PC-3 (cell line): ENCODE measurements around the gene UCKL1. TPM values are rescaled to one million over a fixed set of nuclear protein-coding genes. Genes with fewer than 3 reads are reported as not detected.

ENCODE experiments used
- ATAC-seq: fragments of 200-7000 bp; cut with Tn5 transposase; 2 replicates; pipeline ENCODE4 v1.9.1; 2020; ENCODE audit warnings: mild to moderate bottlenecking, moderate library complexity
- BruUV-seq: library from RNA; stranded (reverse); fragments of 400-500 nt; replicated peaks from 2 replicates; lab custom pipeline; 2021; lab: Mats Ljungman, UMichigan
- CTCF ChIA-PET: fragments of 300-600 bp; sonication (Branson Sonifier 250); formaldehyde crosslinking; loops from one replicate; lab custom pipeline; 2022; ENCODE audit warnings: antibody characterized with exemption; lab: Charles Lee
- POLR2A ChIA-PET: fragments of 300-600 bp; sonication (Branson Sonifier 250); formaldehyde crosslinking; loops from one replicate; lab custom pipeline; 2022; ENCODE audit warnings: antibody characterized with exemption; ENCODE audit not compliant: unreplicated experiment; lab: Charles Lee
- DNase-seq: peaks from one replicate; pipeline ENCODE4 v3.0.0-alpha.2; 2015
- H2AFZ ChIP-seq: fragments of 300-600 bp; sonication (generic); 2 replicates; pipeline ENCODE4 v1.6.0; 2016; ENCODE audit warnings: antibody characterized with exemption, low read length
- H3F3A ChIP-seq: fragments of 300-600 bp; sonication (generic); one replicate; pipeline ENCODE4 v1.6.0; 2017; ENCODE audit warnings: antibody characterized with exemption, low read length, control low read depth, mild to moderate bottlenecking; ENCODE audit not compliant: unreplicated experiment
- H3K27ac ChIP-seq: fragments of 300-600 bp; sonication (generic); 2 replicates; pipeline ENCODE4 v1.5.1; 2016; ENCODE audit warnings: mild to moderate bottlenecking, low read length
- H3K27me3 ChIP-seq: fragments of 300-600 bp; sonication (generic); 2 replicates; pipeline ENCODE4 v1.6.1; 2016; ENCODE audit warnings: low read length, mixed read lengths
- H3K36me3 ChIP-seq: fragments of 300-600 bp; sonication (generic); 2 replicates; pipeline ENCODE4 v1.6.1; 2016; ENCODE audit warnings: low read depth, mixed run types, low read length, mixed read lengths
- H3K4me1 ChIP-seq: fragments of 300-600 bp; sonication (generic); 2 replicates; pipeline ENCODE4 v1.5.1; 2016; ENCODE audit warnings: low read length; ENCODE audit not compliant: insufficient read depth
- H3K4me2 ChIP-seq: fragments of 300-600 bp; sonication (generic); 2 replicates; pipeline ENCODE4 v1.6.0; 2016; ENCODE audit warnings: low read length
- H3K4me3 ChIP-seq: fragments of 300-600 bp; sonication (generic); 2 replicates; pipeline ENCODE4 v1.5.1; 2016; ENCODE audit warnings: mild to moderate bottlenecking, low read length, mixed read lengths
- H3K79me2 ChIP-seq: fragments of 300-600 bp; sonication (generic); 2 replicates; pipeline ENCODE4 v1.6.1; 2017; ENCODE audit warnings: low read length, mixed read lengths
- H3K9ac ChIP-seq: fragments of 300-600 bp; sonication (generic); 2 replicates; pipeline ENCODE4 v1.6.0; 2016; ENCODE audit warnings: mild to moderate bottlenecking, low read length
- H3K9me2 ChIP-seq: fragments of 300-600 bp; sonication (generic); replicated peaks from 2 replicates; pipeline ENCODE4 v1.6.1; 2016; ENCODE audit warnings: mixed run types, low read length, mixed read lengths
- H3K9me3 ChIP-seq: fragments of 300-600 bp; sonication (generic); 2 replicates; pipeline ENCODE4 v1.6.1; 2016; ENCODE audit warnings: low read length, mixed read lengths
- H4K20me1 ChIP-seq: fragments of 300-600 bp; sonication (generic); 2 replicates; pipeline ENCODE4 v1.6.1; 2016; ENCODE audit warnings: low read length, mixed read lengths
- CTCF ChIP-seq: fragments of 300-600 bp; sonication (generic); conservative IDR thresholded peaks from 2 replicates; pipeline ENCODE4 v1.5.1; 2017; ENCODE audit warnings: antibody characterized with exemption, low read depth, mild to moderate bottlenecking, low read length
- EZH2 ChIP-seq: fragments of 300-600 bp; sonication (generic); IDR thresholded peaks from one replicate; pipeline ENCODE4 v1.6.1; 2017; ENCODE audit warnings: antibody characterized with exemption, mild to moderate bottlenecking, low read length; ENCODE audit not compliant: unreplicated experiment
- EZH2phosphoT487 ChIP-seq: fragments of 300-600 bp; sonication (generic); IDR thresholded peaks from 2 replicates; pipeline ENCODE4 v1.6.1; 2018; ENCODE audit warnings: mild to moderate bottlenecking, antibody characterized with exemption, low read length, borderline replicate concordance
- intact Hi-C: fragments of 100-400 bp; cut with micrococcal nuclease; formaldehyde crosslinking; loops from 2 replicates; pipeline ENCODE4 v1.9.0; 2023
- total RNA-seq: library from RNA; depleted of rRNA; stranded (reverse); fragments of >200 nt; gene quantifications from 2 replicates; pipeline ENCODE4 v1.2.3, GENCODE V29; 2014

Gene UCKL1
- total RNA-seq, 1 experiment from 2014 or later = 37.2 TPM

GRCh38 chr20:63946986-63947637, 9.1 kb downstream of the UCKL1 start:
- peaks cover 7% of the 10 kb centered on the region for H3K36me3 ChIP-seq
- no peak for TF ChIP-seq EZH2phosphoT487
- TF ChIP-seq EZH2 = no peak
- TF ChIP-seq CTCF = no peak
- H3K9me2 ChIP-seq = no peaks in the 10 kb centered on the region
- no peak overlapping the region for H2AFZ ChIP-seq
- DNase-seq = no peak
- POLR2A ChIA-PET = no interaction called here
- intact Hi-C loops = no loop called here
- H3F3A ChIP-seq = peaks cover 6% of the 10 kb centered on the region
- no peaks in the 10 kb centered on the region for H3K27me3 ChIP-seq
- ATAC-seq = no peak
- H3K4me1 ChIP-seq = peaks cover 10% of the 10 kb centered on the region; the same call in 1 of the 2 replicates
- H3K27ac ChIP-seq = no peak overlapping the region
- no TSS peak for BruUV-seq
- peaks cover 57% of the 10 kb centered on the region for H4K20me1 ChIP-seq
- no peak overlapping the region for H3K9ac ChIP-seq
- no peak overlapping the region for H3K4me3 ChIP-seq
- H3K4me2 ChIP-seq = no peak overlapping the region
- CTCF ChIA-PET = interaction anchor here (0.6 kb wide), 1 partner anchor 46 kb away, joined by 4 read pairs; no protein-coding TSS in a partner anchor
- H3K9me3 ChIP-seq = no peaks in the 10 kb centered on the region
- H3K79me2 ChIP-seq = peaks cover 65% of the 10 kb centered on the region

- BruUV-seq = no TSS peak
- Histone ChIP-seq H3K27ac (no peak overlapping the region), H3F3A (peaks cover 8% of the 10 kb centered on the region), H3K4me3 (no peak overlapping the region), H4K20me1 (peaks cover 55% of the 10 kb centered on the region), H3K27me3 (no peaks in the 10 kb centered on the region), H3K9me2 (no peaks in the 10 kb centered on the region), H3K79me2 (peaks cover 56% of the 10 kb centered on the region), H3K9me3 (no peaks in the 10 kb centered on the region), H3K4me1 (peaks cover 14% of the 10 kb centered on the region), H3K36me3 (peaks cover 9% of the 10 kb centered on the region), H2AFZ (no peak overlapping the region), H3K9ac (no peak overlapping the region), H3K4me2 (no peak overlapping the region)
- ChIA-PET POLR2A (no interaction called here), CTCF (no interaction called here)
- TF ChIP-seq CTCF (no peak), EZH2 (no peak), EZH2phosphoT487 (no peak)
- intact Hi-C loops = no loop called here
- ATAC-seq (no peak), DNase-seq (no peak)
Measured at GRCh38 chr20:63945921-63946920, 10.0 kb downstream of the UCKL1 start.
